HG03439 (cell line): ENCODE data around the gene C11orf42.

Source experiments
- ATAC-seq: cut with Tn5 transposase; IDR thresholded peaks from one replicate; pipeline ENCODE4 v1.9.1; 2021; ENCODE audit warnings: mild to moderate bottlenecking, moderate library complexity; ENCODE audit not compliant: unreplicated experiment

The C11orf42 gene, protein sequence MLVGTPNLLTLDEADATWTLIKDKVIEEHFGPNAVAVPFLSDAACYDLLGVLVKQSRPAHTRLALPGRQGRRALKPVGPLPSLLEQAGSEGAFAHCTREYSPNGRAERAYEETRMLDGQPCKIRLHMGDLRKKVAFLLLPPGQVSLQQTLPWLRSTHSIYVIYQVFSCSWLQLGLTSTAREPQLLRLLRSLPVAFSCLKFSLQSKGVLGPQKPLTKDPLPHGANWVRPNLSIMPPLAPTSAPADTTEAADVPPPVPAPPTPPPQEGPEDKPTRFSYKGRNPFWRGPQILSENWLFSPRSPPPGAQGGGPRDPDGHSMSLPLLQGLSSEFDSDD

DNA sequence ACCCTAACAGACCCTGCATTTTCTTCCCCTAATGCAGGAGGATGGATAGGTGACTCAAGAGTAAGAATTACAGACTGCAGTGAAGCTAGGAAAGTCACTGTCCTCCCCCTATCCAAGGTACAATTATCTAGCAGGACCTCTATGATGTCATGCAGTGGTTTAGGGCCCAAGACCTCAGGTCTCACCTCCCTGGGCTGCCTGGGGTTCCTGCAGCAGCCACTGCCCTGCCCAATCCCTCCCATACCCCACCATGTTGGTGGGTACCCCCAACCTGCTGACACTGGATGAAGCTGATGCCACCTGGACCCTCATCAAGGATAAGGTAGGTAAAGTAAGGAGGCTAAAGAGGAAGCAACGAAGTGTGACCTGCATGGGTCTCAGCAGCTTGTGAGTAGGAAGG is at the start of gene C11orf42:
TSS of gene C11orf42 (plus strand) at position 192 of the 400 bp plus-strand sequence. CDS start at position 251, 59 bp downstream.
- ATAC-seq: no peak

DNA sequence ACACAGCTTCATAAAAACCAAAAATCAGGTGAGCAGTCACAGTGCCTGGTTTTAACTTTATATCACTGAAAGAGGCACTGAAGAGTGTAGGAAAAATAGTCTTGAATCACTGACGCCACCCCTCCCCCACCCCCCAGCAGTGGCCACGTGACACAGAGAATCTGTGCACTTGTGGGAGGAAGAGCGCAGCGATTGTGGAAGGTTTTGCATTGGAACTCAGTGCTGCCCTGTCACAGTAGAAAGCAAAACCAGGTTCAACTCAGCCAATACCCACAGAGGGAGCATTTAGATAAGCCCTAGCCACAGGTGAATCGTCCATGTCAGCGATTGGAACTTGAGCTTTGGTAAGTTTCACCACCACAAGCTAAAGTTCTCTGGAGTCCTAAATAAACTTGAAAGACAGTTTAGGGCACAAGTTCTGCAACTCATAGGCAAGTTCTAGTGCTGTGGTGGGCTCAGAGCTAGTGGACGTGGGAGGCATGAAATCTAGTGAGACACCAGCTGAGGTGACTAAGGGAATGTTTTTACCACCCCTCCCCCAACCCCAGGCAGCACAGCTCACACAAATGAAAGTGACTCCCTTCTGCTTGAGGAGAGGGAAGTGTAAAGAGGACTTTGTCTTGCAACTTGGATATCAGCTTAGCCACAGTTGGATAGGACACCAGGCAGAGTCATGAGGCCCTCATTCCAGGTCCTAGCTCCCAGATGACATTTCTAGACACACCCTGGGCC is 48.6 kb upstream of the C11orf42 start:
- ATAC-seq: no peak

DNA sequence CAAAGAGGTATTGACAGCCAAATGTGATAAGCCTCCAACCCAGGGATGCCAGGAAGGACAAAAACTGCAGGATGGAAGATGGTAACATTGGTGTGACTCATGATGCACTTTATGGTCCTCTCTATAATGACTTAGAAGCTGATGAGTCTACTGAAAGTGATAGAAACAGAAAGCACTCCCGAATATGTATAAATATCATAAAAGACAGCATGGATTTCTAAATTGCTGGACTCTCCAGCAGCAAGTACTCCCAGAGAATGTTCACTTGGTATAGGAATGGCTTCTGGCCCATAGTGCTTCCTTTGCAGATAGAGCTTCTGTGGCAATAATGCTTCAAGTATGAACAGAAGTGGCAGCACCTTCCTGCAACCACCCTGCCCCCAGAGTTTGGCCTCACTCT is 35.1 kb upstream of the C11orf42 start, which contains the start of gene OR52B2:
TSS of gene OR52B2 (minus strand) at position 101 of the 400 bp plus-strand sequence. CDS start at position 101, 0 bp downstream.
- no peak for ATAC-seq

GRCh38 chr11:6175440-6175839 is 29.9 kb upstream of the C11orf42 start:
- ATAC-seq: no peak

DNA sequence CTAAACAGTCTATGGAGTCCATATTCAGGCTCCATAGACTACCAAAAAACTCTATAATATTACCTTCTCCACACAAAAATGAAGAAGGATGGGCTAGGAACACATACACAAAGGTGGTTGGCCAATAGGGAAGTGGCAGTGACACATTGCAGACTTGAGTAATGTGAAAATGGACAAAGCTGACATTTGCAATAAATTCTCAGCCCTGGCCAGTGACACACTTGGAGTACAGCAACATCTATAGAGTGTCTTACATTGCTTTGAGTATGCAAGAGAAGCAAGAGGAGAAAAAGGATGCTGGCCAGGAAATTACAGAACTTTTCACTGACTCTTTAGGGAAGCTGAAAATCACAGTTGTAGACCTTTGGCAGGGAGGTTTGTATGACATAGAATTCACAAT is 13.6 kb upstream of the C11orf42 start:
- no peak for ATAC-seq

- ATAC-seq: no peak
Measured at GRCh38 chr11:6194065-6194581, 11.2 kb upstream of the C11orf42 start.

GRCh38 chr11:6196396-6196795 is 9.0 kb upstream of the C11orf42 start:
- ATAC-seq: no peak

- ATAC-seq: no peak
Measured at GRCh38 chr11:6197466-6198200, 7.7 kb upstream of the C11orf42 start.

DNA sequence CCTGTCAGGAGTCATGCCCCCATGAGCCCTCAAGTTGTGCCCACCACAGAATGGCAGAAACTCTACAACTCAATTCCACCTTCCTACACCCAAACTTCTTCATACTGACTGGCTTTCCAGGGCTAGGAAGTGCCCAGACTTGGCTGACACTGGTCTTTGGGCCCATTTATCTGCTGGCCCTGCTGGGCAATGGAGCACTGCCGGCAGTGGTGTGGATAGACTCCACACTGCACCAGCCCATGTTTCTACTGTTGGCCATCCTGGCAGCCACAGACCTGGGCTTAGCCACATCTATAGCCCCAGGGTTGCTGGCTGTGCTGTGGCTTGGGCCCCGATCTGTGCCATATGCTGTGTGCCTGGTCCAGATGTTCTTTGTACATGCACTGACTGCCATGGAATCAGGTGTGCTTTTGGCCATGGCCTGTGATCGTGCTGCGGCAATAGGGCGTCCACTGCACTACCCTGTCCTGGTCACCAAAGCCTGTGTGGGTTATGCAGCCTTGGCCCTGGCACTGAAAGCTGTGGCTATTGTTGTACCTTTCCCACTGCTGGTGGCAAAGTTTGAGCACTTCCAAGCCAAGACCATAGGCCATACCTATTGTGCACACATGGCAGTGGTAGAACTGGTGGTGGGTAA is 6.1 kb upstream of the C11orf42 start, which contains the start of gene OR52W1:
TSS of gene OR52W1 (plus strand) at position 51 of the 637 bp plus-strand sequence. CDS start at position 51, 0 bp downstream.
- no peak for ATAC-seq

- ATAC-seq: no peak
Measured at GRCh38 chr11:6200975-6201374, 4.4 kb upstream of the C11orf42 start.

- no peak for ATAC-seq
Measured at GRCh38 chr11:6201481-6201880, 3.9 kb upstream of the C11orf42 start.

GRCh38 chr11:6202041-6202440 is 3.3 kb upstream of the C11orf42 start:
- no peak for ATAC-seq

DNA sequence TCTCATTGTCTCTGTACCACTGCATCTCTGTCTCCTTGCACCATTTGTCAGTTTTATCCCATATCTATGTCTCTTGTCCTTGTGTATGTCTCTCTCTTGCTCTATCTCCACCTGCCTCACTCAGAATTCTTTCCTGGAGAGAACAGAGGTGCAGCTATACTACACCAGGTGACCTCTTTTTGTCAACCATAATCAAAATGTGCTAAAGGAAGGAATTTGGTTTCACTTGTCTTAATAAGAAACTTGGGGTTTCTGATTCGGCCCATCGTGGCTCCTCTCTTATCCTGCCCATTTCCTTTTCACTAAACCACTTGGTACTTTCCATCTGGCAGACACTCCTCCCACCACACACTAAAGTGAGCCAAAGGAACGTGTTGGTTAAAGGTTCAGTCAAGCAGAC is 2.0 kb upstream of the C11orf42 start:
- no peak for ATAC-seq

DNA sequence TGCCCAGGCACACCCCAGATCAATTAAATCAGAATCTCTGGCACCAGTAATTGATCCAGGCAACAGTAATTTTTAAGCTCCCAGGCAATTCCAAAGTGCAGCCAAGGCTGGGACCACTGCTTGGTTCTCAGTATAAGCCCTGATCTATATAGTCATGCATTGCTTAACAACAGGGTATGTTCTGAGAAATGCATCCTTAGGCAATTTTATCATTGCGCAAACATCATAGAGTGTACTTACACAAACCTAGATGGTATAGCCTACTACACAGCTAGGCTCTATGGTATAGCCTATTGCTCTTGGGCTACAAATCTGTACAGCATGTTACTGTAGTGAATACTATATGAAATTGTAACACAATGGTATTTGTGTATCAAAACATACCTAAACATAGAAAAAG is 651 bp upstream of the C11orf42 start:
- no peak for ATAC-seq

GRCh38 chr11:6206456-6207180 is 1.3 kb downstream of the C11orf42 start:
- no peak for ATAC-seq

DNA sequence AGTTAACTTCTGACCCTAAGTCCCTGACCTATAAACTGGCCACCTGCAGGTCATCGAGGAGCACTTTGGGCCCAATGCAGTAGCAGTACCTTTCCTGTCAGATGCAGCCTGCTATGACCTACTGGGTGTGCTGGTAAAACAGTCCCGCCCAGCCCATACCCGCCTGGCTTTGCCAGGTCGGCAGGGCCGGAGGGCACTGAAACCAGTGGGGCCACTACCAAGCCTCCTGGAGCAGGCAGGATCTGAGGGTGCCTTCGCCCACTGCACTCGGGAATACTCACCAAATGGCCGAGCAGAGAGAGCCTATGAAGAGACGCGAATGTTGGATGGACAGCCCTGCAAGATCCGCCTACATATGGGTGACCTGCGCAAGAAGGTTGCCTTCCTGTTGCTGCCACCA is 4.4 kb downstream of the C11orf42 start:
- no peak for ATAC-seq

- ATAC-seq: no peak
Measured at GRCh38 chr11:6210274-6210955, 5.1 kb downstream of the C11orf42 start.

GRCh38 chr11:6214530-6214929 is 9.2 kb downstream of the C11orf42 start:
- ATAC-seq: no peak

- no peak for ATAC-seq
Measured at GRCh38 chr11:6216501-6216900, 11.1 kb downstream of the C11orf42 start.
